ENCODE results near the gene THBS3.
"Not testable (repeated sequence)": the region's sequence is repeated elsewhere in the genome, so short reads cannot be mapped to it uniquely, and the experiment has no call there.

The THBS3 gene

GRCh38 chr1:155171836-155172731, 35.6 kb downstream of the THBS3 start:
- no peak for DNase-seq (ENCODE audit: low read depth)
- no peak for TF ChIP-seq CTCF (IDR thresholded peaks at IDR 0.05; ENCODE audit: insufficient read depth, low read depth, low read length, missing control alignments)
- peak overlapping the region; percentile 60 for H3K4me3 ChIP-seq (ENCODE audit: low read depth, low read length)

GRCh38 chr1:155170806-155171205, 36.9 kb downstream of the THBS3 start:
- no peak for DNase-seq (ENCODE audit: low read depth)
- no peak for TF ChIP-seq CTCF (IDR thresholded peaks at IDR 0.05; ENCODE audit: insufficient read depth, low read depth, low read length, missing control alignments)
- H3K4me3 ChIP-seq (ENCODE audit: low read depth, low read length), result no peak overlapping the region

GRCh38 chr1:155170101-155170785, 37.5 kb downstream of the THBS3 start:
- no peak for DNase-seq (ENCODE audit: low read depth)
- H3K4me3 ChIP-seq (ENCODE audit: low read depth, low read length), result no peak overlapping the region
- TF ChIP-seq CTCF (IDR thresholded peaks at IDR 0.05; ENCODE audit: insufficient read depth, low read depth, low read length, missing control alignments), result no peak

GRCh38 chr1:155169541-155169940, 38.2 kb downstream of the THBS3 start:
- DNase-seq (ENCODE audit: low read depth), result no peak
- TF ChIP-seq CTCF (IDR thresholded peaks at IDR 0.05; ENCODE audit: insufficient read depth, low read depth, low read length, missing control alignments), result no peak
- H3K4me3 ChIP-seq (ENCODE audit: low read depth, low read length), result no peak overlapping the region

- DNase-seq (ENCODE audit: low read depth), result no peak
- TF ChIP-seq CTCF (IDR thresholded peaks at IDR 0.05; ENCODE audit: insufficient read depth, low read depth, low read length, missing control alignments), result no peak
- H3K4me3 ChIP-seq (ENCODE audit: low read depth, low read length), result no peak overlapping the region
Observed at GRCh38 chr1:155168456-155169210, 39.1 kb downstream of the THBS3 start.

- DNase-seq (ENCODE audit: low read depth); H3K4me3 ChIP-seq (ENCODE audit: low read depth, low read length): not testable (repeated sequence)
Observed at GRCh38 chr1:155168105-155168445, 39.6 kb downstream of the THBS3 start.
